SK-N-SH (cell line): Measurements from ENCODE around the gene PIAS4. TPM values are rescaled to one million over a fixed set of nuclear protein-coding genes. Genes with fewer than 3 reads are reported as not detected.

ENCODE experiments used
- CTCF ChIA-PET: fragments of 300-600, 350-600 bp; formaldehyde crosslinking; extraction: SDS; loops from one replicate; lab custom pipeline; 2021; lab: Yijun Ruan, JAX
- POLR2A ChIA-PET: fragments of 350-600 bp; sonication (Branson Sonifier 250); formaldehyde crosslinking; extraction: SDS; loops from one replicate; lab custom pipeline; 2020; ENCODE audit warnings: antibody characterized with exemption, inconsistent platforms; lab: Yijun Ruan, JAX
- DNase-seq: peaks from one replicate; pipeline ENCODE4 v3.0.0; 2012
- H2AFZ ChIP-seq: fragments of 200-600 bp; sonication (generic); 2 replicates; pipeline ENCODE4 v1.8.1; 2016; ENCODE audit warnings: antibody characterized with exemption, mild to moderate bottlenecking, low read depth
- H3F3A ChIP-seq: fragments of 200-600 bp; sonication (generic); replicated peaks from 2 replicates; pipeline ENCODE3; 2016; ENCODE audit warnings: antibody characterized with exemption, mild to moderate bottlenecking; ENCODE audit not compliant: insufficient read depth
- H3K27ac ChIP-seq, 2 experiments: fragments of 200-500 bp in 1 of 2; fragments of 200-600 bp in 1 of 2; sonication (Bioruptor generic) in 1 of 2; sonication (generic), shearing (Covaris generic) in 1 of 2; 2 replicates each; pipeline versions ENCODE4 v1.5.1 to v1.6.1; 2014 to 2016; ENCODE audit warnings: low read depth in 2 of 2, inconsistent platforms in 1 of 2, low read length in 1 of 2, mild to moderate bottlenecking in 1 of 2, mixed read lengths in 1 of 2
- H3K27me3 ChIP-seq: fragments of 200-600 bp; sonication (generic), shearing (Covaris generic); 2 replicates; pipeline ENCODE4 v1.6.1; 2016; ENCODE audit warnings: mixed run types; ENCODE audit not compliant: insufficient read depth
- H3K36me3 ChIP-seq, 2 experiments: fragments of 200-500 bp in 1 of 2; fragments of 200-600 bp in 1 of 2; sonication (Bioruptor generic) in 1 of 2; sonication (generic) in 1 of 2; replicated peaks in 1 of 2; 2 replicates each; pipeline versions ENCODE3 to v1.5.1; 2014 to 2016; ENCODE audit warnings: low read length in 1 of 2, mild to moderate bottlenecking in 1 of 2; ENCODE audit not compliant: insufficient read depth in 2 of 2, control insufficient read depth in 1 of 2
- H3K4me1 ChIP-seq, 2 experiments: fragments of 200-500 bp in 1 of 2; fragments of 200-600 bp in 1 of 2; sonication (Bioruptor generic) in 1 of 2; sonication (generic), shearing (Covaris generic) in 1 of 2; 2 replicates each; pipeline versions ENCODE4 v1.5.1 to v1.6.1; 2014 to 2016; ENCODE audit warnings: low read depth in 1 of 2, low read length in 1 of 2, mixed run types in 1 of 2; ENCODE audit not compliant: insufficient read depth in 2 of 2, control insufficient read depth in 1 of 2
- H3K4me2 ChIP-seq: fragments of 200-600 bp; sonication (generic), shearing (Covaris generic); 2 replicates; pipeline ENCODE4 v1.6.1; 2017; ENCODE audit warnings: mixed run types
- H3K4me3 ChIP-seq, 2 experiments: fragments of 200-500 bp in 1 of 2; fragments of 200-600 bp in 1 of 2; sonication (Bioruptor generic) in 1 of 2; sonication (generic), shearing (Covaris generic) in 1 of 2; 2 replicates each; pipeline versions ENCODE4 v1.5.1 to v1.8.1; 2014 to 2016; ENCODE audit warnings: low read depth in 2 of 2, inconsistent platforms in 1 of 2, low read length in 1 of 2, mild to moderate bottlenecking in 1 of 2, mixed read lengths in 1 of 2, moderate library complexity in 1 of 2
- H3K79me2 ChIP-seq: fragments of 200-600 bp; sonication (generic); 2 replicates; pipeline ENCODE4 v1.8.1; 2017; ENCODE audit warnings: mild to moderate bottlenecking; ENCODE audit not compliant: insufficient read depth
- H3K9ac ChIP-seq: fragments of 200-600 bp; sonication (generic); 2 replicates; pipeline ENCODE4 v1.6.1; 2017; ENCODE audit warnings: mixed run types
- H3K9me2 ChIP-seq: fragments of 200-600 bp; sonication (generic); 2 replicates; pipeline ENCODE4 v1.6.1; 2017; ENCODE audit warnings: mixed run types
- H3K9me3 ChIP-seq: fragments of 200-600 bp; sonication (generic); 2 replicates; pipeline ENCODE4 v1.6.1; 2017; ENCODE audit warnings: mixed run types, mild to moderate bottlenecking, moderate library complexity
- H4K20me1 ChIP-seq: fragments of 200-600 bp; sonication (generic); 2 replicates; pipeline ENCODE4 v1.6.1; 2017; ENCODE audit warnings: mild to moderate bottlenecking, mixed run types; ENCODE audit not compliant: insufficient read depth
- EP300 ChIP-seq, 2 experiments: IDR thresholded peaks; 2 replicates each; pipeline versions ENCODE4 v1.4.0 to v1.6.1; 2012; ENCODE audit warnings: borderline replicate concordance in 1 of 2, low read depth in 1 of 2, low read length in 1 of 2
- EZH2phosphoT487 ChIP-seq: fragments of 200-600 bp; sonication (generic); IDR thresholded peaks from 2 replicates; pipeline ENCODE4 v1.6.1; 2017; ENCODE audit warnings: low read depth, mixed run types, mild to moderate bottlenecking, antibody characterized with exemption, moderate library complexity, borderline replicate concordance
- FOSL2 ChIP-seq: IDR thresholded peaks from 2 replicates; pipeline ENCODE4 v1.4.0; 2012; ENCODE audit warnings: low read depth, mild to moderate bottlenecking, moderate library complexity, borderline replicate concordance
- FOXJ3 ChIP-seq: sonication (generic); formaldehyde crosslinking; IDR thresholded peaks from 2 replicates; pipeline ENCODE4 v1.5.1; 2020; ENCODE audit warnings: mild to moderate bottlenecking, missing genetic modification reagents
- FOXM1 ChIP-seq: IDR thresholded peaks from 2 replicates; pipeline ENCODE4 v1.4.0; 2012; ENCODE audit warnings: low read depth, mild to moderate bottlenecking
- JUND ChIP-seq: IDR thresholded peaks from 2 replicates; pipeline ENCODE4 v1.4.0; 2012
- MXI1 ChIP-seq: IDR thresholded peaks from 2 replicates; pipeline ENCODE4 v1.6.1; 2012; ENCODE audit warnings: mild to moderate bottlenecking, low read depth, low read length, improper control_type of control experiment
- NRF1 ChIP-seq: IDR thresholded peaks from 2 replicates; pipeline ENCODE4 v1.6.1; 2012; ENCODE audit warnings: low read depth, mild to moderate bottlenecking, low read length
- RAD21 ChIP-seq: IDR thresholded peaks from 2 replicates; pipeline ENCODE4 v1.6.1; 2012; ENCODE audit warnings: mild to moderate bottlenecking, low read length
- RCOR1 ChIP-seq: fragments of 150-350 bp; IDR thresholded peaks from 2 replicates; pipeline ENCODE4 v1.6.1; 2017; ENCODE audit warnings: antibody characterized with exemption, low read length
- RFX5 ChIP-seq: IDR thresholded peaks from 2 replicates; pipeline ENCODE4 v1.6.1; 2012; ENCODE audit warnings: mild to moderate bottlenecking, improper control_type of control experiment, low read length
- RXRA ChIP-seq: IDR thresholded peaks from 2 replicates; pipeline ENCODE4 v1.4.0; 2012; ENCODE audit warnings: low read depth, mild to moderate bottlenecking, borderline replicate concordance
- SIN3A ChIP-seq: IDR thresholded peaks from 2 replicates; pipeline ENCODE4 v1.6.1; 2012; ENCODE audit warnings: low read depth, mild to moderate bottlenecking, low read length, moderate library complexity, borderline replicate concordance
- TAF1 ChIP-seq: IDR thresholded peaks from 2 replicates; pipeline ENCODE4 v1.6.1; 2012; ENCODE audit warnings: low read depth, mild to moderate bottlenecking, low read length, moderate library complexity, borderline replicate concordance
- TEAD4 ChIP-seq: IDR thresholded peaks from 2 replicates; pipeline ENCODE4 v1.4.0; 2012; ENCODE audit warnings: mild to moderate bottlenecking, borderline replicate concordance; ENCODE audit not compliant: insufficient read depth
- YY1 ChIP-seq: IDR thresholded peaks from 2 replicates; pipeline ENCODE4 v1.4.0; 2012; ENCODE audit warnings: low read depth, mild to moderate bottlenecking
- WGBS: methylation state at CpG from one replicate; pipeline ENCODE4 v1.1.6; 2017; ENCODE audit warnings: low lambda C conversion rate; 5-methylcytosine and 5-hydroxymethylcytosine counted together
- polyA plus RNA-seq, 3 experiments: library from polyadenylated mRNA; depleted of rRNA; stranded (reverse); fragments of >200 nt; gene quantifications; 2 replicates each; pipeline ENCODE4 v1.2.3, GENCODE V29; 2012
- TF ChIP-seq, protein P1 (sequence below): IDR thresholded peaks from 2 replicates; pipeline ENCODE4 v1.6.1; 2012; ENCODE audit warnings: mild to moderate bottlenecking, low read depth, low read length, moderate library complexity

Gene PIAS4
- polyA plus RNA-seq, 1 of the 3 experiments (the other 2 are of a cell fraction) = 14.1 TPM

DNA sequence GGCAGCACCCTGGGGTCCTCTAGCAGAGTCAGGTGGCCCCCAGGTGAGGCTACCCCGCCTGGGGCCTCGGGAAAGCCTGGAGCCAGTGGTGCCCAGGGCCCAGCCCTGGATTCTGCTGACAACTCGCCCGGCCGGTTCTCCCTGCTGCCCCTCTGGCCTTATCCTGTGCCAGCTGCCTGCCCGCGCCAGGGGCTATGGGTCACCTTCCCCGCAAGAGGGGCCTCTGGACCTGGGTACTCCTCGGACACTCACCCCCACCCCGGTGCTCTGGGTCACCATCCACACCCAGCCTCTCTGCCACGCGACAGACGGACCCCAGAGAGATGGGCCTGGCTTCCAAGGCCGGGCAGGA, 35.2 kb downstream of the PIAS4 start:
- H4K20me1 ChIP-seq = peaks cover 67% of the 10 kb centered on the region

DNA sequence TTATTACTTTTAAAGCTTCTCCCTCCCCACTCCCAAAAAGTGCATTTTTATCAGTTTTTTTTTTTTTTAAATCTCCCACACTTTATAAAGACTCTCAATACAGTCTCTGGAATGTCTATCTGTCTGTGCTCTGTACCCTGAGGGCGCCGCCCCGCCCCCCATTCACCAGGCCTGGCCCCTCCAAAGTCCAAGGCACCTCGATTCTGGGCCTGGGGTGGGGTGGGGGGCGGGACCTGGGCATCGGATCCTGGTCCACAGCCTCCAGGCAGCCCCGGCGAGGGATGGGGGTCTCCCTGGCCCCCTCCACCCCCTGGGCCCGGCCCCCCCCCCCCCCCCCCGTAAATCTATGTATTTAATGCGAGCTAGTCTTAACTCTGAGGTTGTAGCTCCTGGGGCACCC, 35.9 kb downstream of the PIAS4 start:
- ChIA-PET CTCF (no interaction called here), POLR2A (no interaction called here)
- WGBS = 93% methylated on average over 4 of the region's 11 CpGs
- TF ChIP-seq FOXJ3 (CRISPR knock-in tag) = no peak
- TF ChIP-seq JUND = no peak
- no peak for TF ChIP-seq FOSL2
- TF ChIP-seq RCOR1 = no peak
- no peak for TF ChIP-seq YY1
- TF ChIP-seq TAF1 = no peak
- no peaks in the 10 kb centered on the region for H3K9me2 ChIP-seq
- no peak overlapping the region for H3K27ac ChIP-seq
- H3K27me3 ChIP-seq = no peaks in the 10 kb centered on the region
- H4K20me1 ChIP-seq = peaks cover 72% of the 10 kb centered on the region
- H2AFZ ChIP-seq = no peak overlapping the region
- peaks cover 52% of the 10 kb centered on the region for H3K79me2 ChIP-seq
- H3K9ac ChIP-seq = no peak overlapping the region
- no peaks in the 10 kb centered on the region for H3K4me1 ChIP-seq
- H3K9me3 ChIP-seq = no peaks in the 10 kb centered on the region
- H3K36me3 ChIP-seq = peaks cover 4 to 17% of the 10 kb centered on the region in 2 experiments
- H3F3A ChIP-seq = peaks cover 15% of the 10 kb centered on the region
- no peak overlapping the region for H3K4me2 ChIP-seq
- H3K4me3 ChIP-seq = no peak overlapping the region
- DNase-seq = no peak

More for the DNA sequence above, 35.2 kb downstream of the PIAS4 start:
- H3K9ac ChIP-seq = no peak overlapping the region
- ChIA-PET CTCF (no interaction called here), POLR2A (no interaction called here)
- no peaks in the 10 kb centered on the region for H3K9me2 ChIP-seq
- H3K4me3 ChIP-seq = no peak overlapping the region
- no peak for DNase-seq
- peaks cover 15% of the 10 kb centered on the region for H3F3A ChIP-seq
- no peak overlapping the region for H2AFZ ChIP-seq
- WGBS = 93% methylated on average over 4 of the region's 14 CpGs
- H3K79me2 ChIP-seq = peaks cover 46% of the 10 kb centered on the region
- no peak overlapping the region for H3K4me2 ChIP-seq
- H3K4me1 ChIP-seq = no peaks in the 10 kb centered on the region
- H3K36me3 ChIP-seq = peaks cover 4 to 18% of the 10 kb centered on the region in 2 experiments
- no peak for TF ChIP-seq FOXM1
- TF ChIP-seq FOSL2 = no peak
- TF ChIP-seq RXRA = no peak
- no peaks in the 10 kb centered on the region for H3K27me3 ChIP-seq
- H3K27ac ChIP-seq = no peak overlapping the region; a peak in 1 of 4 replicates
- H3K9me3 ChIP-seq = no peaks in the 10 kb centered on the region

- no peak overlapping the region for H3K4me2 ChIP-seq
- no peak overlapping the region for H2AFZ ChIP-seq
- ChIA-PET POLR2A (no interaction called here), CTCF (no interaction called here)
- peaks cover 78% of the 10 kb centered on the region for H4K20me1 ChIP-seq
- no peaks in the 10 kb centered on the region for H3K4me1 ChIP-seq
- no peaks in the 10 kb centered on the region for H3K27me3 ChIP-seq
- 94% methylated on average over 31 of the region's 31 CpGs for WGBS
- no peak for DNase-seq
- H3K36me3 ChIP-seq = peaks cover 4 to 17% of the 10 kb centered on the region in 2 experiments
- no peak overlapping the region for H3K9ac ChIP-seq
- H3K4me3 ChIP-seq = no peak overlapping the region
- no peaks in the 10 kb centered on the region for H3K9me3 ChIP-seq
- H3K27ac ChIP-seq = no peak overlapping the region
- peaks cover 15% of the 10 kb centered on the region for H3F3A ChIP-seq
- H3K9me2 ChIP-seq = no peaks in the 10 kb centered on the region
- peaks cover 55% of the 10 kb centered on the region for H3K79me2 ChIP-seq
- TF ChIP-seq FOXJ3 (CRISPR knock-in tag) = no peak
- TF ChIP-seq YY1 = no peak
- TF ChIP-seq TEAD4 = no peak
- no peak for TF ChIP-seq EP300 (IDR thresholded peaks at IDR 0.05; ENCODE audit: borderline replicate concordance in 1 of 2, low read depth in 1 of 2, low read length in 1 of 2)
- TF ChIP-seq RXRA = no peak
- no peak for TF ChIP-seq EZH2phosphoT487
- no peak for TF ChIP-seq RAD21
- no peak for TF ChIP-seq SIN3A
- TF ChIP-seq, protein P1, sequence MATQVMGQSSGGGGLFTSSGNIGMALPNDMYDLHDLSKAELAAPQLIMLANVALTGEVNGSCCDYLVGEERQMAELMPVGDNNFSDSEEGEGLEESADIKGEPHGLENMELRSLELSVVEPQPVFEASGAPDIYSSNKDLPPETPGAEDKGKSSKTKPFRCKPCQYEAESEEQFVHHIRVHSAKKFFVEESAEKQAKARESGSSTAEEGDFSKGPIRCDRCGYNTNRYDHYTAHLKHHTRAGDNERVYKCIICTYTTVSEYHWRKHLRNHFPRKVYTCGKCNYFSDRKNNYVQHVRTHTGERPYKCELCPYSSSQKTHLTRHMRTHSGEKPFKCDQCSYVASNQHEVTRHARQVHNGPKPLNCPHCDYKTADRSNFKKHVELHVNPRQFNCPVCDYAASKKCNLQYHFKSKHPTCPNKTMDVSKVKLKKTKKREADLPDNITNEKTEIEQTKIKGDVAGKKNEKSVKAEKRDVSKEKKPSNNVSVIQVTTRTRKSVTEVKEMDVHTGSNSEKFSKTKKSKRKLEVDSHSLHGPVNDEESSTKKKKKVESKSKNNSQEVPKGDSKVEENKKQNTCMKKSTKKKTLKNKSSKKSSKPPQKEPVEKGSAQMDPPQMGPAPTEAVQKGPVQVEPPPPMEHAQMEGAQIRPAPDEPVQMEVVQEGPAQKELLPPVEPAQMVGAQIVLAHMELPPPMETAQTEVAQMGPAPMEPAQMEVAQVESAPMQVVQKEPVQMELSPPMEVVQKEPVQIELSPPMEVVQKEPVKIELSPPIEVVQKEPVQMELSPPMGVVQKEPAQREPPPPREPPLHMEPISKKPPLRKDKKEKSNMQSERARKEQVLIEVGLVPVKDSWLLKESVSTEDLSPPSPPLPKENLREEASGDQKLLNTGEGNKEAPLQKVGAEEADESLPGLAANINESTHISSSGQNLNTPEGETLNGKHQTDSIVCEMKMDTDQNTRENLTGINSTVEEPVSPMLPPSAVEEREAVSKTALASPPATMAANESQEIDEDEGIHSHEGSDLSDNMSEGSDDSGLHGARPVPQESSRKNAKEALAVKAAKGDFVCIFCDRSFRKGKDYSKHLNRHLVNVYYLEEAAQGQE = no peak
- no peak for TF ChIP-seq RFX5
- TF ChIP-seq NRF1 = no peak
- no peak for TF ChIP-seq MXI1
Measured at GRCh38 chr19:4043966-4044715, 36.6 kb downstream of the PIAS4 start.
